HG03095 (cell line): ENCODE measurements around the gene GADL1.
A peak's percentile ranks its signal among the peaks of the same experiment; 100 is the strongest.

ENCODE experiments used
- ATAC-seq: cut with Tn5 transposase; IDR thresholded peaks from one replicate; pipeline ENCODE4 v1.9.1; 2021; ENCODE audit warnings: moderate library complexity; ENCODE audit not compliant: unreplicated experiment

GADL1 gene

DNA sequence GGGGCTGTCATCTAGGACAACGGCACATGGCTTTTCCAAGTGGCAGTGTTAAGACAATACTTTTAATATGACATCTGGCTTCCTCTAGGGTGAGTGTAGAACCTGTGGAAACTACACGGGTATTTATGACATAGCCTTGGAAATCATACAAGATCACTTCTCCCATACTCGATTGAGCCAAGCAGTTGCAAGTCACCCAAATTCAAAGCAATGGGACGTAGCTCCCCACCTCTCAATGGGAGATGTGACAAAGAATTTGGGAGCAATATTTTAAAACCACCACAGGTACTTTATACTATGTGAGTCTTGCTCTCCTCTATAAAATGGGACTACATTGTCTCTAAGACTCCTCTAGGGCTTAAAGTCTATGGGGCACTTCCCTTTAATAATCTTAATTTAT is 194.5 kb downstream of the GADL1 start:
- ATAC-seq: no peak

DNA sequence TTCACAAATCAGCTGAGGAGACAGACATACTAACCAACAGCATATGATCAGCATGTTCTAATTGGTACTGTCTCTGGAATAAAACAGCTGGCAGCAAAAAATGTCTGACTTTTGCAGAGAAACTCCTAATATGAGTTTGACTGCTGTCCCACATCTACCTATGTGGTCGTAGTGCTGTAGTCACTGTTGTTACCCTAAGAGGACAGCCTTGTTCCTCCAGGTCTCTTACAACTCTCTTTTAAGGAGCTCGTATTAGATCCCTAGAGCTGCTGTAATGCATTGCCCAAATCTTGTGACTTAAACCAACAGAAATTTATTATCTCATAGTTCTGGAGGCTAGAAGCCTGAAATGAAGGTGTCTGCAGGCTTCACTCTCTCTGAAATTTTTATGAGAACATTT is 195.9 kb downstream of the GADL1 start:
- ATAC-seq: no peak

DNA sequence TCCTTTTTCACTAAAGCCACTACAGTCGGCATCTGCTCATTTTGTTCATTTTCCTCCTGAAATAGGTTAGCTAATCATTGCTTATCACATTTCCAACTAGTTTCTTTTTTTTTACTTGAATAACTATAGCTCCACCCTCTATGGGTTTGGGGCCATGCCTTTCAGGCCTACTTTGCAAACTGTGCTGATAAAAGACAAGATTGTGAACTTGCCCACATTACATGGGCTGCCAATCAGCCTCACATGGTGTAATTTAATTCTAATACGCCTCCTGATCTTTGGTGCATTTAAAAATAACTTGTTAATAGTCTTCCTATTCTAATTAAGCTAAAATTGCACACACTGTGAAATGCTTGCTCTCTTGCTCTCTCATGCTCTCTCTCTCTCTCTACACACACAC is 197.6 kb downstream of the GADL1 start:
- no peak for ATAC-seq

DNA sequence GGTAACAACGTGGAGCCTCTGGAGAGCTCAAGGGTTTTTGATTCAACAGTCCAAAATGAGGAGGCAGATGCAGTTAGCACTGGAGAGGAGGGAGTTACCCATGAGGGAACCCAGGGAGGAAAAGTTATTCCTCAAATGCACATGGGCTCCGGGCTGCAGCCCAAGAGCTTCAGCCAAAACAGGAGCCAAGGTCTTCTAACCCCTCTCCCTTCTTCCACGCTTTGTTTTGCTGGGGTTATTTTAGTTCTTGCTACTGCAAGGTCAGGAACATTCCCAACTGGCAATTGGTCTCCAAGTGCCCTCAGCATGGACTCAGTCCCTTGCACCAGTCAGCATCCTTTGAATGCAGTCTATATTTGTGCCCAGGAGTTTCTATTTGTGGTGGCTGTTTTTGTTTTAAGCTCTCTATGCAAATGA is 198.1 kb downstream of the GADL1 start:
- no peak for ATAC-seq

DNA sequence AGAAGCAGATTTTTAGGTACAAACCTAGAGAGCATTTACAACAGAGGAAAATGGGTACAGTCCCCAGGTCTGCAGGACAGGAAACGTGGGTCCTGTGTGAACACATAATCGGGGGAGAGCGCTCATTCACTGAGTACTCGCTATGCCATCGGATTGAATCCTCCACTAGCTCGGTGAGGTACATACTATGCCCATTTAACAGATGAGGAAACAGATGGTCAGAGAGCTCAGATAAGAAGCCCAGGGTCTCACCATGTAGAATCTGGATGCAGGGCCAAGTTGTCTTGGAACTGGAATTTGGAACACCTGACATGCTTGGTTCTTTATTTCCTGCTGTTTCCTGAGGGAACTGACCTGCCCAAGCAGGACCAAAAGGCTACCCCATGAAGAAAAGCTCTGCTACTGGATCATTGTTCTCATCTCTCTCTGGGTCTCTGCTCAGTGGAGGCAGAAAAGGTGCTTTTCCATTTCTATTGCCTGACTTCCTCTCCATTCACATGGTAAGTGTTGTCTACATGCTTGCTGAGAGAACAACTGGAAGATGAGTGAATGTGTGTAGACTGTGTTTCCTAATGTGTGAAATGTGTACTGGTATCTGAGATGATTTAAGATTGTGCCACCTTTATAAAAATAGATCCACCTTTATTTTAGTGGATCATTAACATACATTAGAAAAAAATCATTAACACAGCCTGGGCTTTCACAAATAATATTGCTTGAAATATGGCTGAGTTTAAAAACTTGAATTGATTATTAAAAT is 199.0 kb downstream of the GADL1 start:
- ATAC-seq: no peak

DNA sequence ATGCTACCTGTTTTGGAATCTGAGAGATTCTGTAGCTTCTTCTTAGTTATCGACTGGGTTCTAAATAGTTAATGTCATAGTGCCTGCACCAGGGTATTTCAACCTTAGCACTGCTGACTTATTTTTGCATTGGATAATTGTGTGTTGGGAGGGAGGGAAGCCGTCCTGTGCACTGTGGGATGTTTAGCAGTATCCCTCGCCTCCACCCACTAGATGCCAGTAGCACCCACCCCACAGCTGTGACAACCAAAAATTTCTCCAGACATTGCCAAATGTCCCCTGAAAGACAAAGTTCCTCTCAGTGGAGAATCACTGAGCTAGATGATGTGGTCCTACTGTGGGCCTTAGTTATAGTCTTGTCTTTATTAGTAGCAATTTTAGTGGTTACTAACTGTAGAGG is 199.8 kb downstream of the GADL1 start:
- no peak for ATAC-seq

DNA sequence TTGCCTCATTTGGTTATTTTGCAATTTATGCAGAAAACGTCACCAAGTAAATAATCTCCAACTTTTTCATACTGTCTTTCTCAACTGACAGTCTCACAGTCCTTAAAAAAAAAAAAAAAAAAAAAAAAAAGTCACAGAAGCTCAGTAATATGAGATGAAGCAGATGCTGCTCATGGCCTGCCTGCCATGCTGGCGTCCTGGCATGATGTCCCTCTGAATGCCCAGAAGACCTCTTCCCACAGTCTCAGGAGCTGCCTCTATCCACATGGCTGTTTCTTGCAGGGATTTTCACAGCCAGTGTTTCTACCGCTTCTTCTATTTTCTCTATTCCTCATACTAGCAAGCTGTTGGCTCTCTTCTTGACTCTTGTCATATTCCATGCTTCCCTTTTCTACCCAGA is 200.3 kb downstream of the GADL1 start:
- no peak for ATAC-seq

DNA sequence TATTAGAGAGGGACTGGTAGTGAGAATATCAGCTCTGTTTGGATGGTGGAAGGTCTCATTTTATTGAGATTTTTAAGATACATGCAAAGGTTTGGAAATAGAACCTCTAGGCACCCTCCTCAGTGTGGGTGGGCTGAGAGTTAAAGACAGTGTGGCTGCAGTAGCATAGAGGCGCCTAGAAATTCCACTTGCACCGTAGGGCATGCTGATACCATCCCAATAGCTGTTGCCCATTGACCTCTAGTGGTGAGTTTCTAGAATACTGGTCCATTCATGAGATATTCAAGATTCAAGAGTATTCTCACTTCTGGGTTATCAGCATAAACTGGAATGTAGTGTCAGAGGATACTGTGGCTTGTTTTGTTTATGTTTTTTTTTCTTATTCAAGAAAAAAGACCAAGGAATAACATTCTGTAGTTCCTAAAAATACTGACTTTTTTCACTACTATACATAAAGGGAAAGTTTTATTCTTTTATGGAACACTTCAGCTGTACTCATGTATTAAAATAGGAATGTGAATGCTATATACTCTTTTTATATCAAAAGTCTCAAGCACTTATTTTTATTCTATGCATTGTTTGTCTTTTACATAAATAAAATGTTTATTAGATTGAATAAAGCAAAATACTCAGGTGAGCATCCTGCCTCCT is 200.9 kb downstream of the GADL1 start:
- peak; percentile 93 for ATAC-seq

DNA sequence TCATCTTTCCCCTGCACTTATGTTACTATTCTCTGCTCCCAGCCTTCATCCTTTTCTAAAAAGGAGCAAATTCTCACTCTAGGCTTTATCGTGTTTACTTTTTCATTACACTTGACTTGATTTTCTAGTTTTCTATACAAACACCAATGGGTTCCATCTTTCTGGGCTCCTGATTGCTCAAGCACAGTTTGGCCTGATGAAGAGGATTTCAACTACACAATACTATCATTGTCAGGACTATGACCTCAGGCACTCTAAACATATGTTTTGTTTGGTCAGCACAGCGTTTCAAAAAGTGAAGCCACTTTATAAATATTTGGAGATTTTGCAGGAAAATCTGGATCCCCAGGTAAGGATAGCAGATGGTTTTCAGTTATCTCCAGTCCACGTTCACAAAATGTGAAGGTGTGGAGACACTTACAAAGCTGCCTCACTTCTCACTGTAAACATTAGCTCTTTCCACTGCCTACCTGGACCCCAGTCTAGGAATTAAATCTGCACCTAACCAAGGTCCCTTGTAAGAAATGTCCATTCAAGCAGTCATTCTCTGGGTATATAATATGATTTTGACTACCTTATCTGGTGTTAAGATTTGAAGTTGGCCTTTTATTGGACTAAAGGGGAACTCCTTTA is 201.8 kb downstream of the GADL1 start:
- ATAC-seq: no peak

DNA sequence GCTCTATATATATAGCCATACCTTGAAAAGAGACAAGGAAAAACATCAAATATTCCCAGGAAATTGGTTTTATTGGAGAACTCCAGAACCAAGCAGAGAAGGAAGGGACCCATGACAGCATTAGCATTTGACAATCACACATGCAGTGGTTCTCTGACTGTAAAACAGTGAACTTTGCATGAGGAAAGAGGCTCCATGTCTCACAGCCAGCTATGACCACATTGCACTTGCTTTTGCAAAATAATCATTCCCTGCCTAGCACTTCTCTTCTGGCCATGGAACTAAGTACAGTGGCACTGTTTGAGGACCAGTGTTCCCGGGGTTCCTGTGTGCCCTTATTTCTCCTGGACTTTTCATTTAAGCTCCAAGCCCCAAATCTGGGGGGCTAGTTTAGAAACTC is 202.5 kb downstream of the GADL1 start:
- ATAC-seq: no peak

DNA sequence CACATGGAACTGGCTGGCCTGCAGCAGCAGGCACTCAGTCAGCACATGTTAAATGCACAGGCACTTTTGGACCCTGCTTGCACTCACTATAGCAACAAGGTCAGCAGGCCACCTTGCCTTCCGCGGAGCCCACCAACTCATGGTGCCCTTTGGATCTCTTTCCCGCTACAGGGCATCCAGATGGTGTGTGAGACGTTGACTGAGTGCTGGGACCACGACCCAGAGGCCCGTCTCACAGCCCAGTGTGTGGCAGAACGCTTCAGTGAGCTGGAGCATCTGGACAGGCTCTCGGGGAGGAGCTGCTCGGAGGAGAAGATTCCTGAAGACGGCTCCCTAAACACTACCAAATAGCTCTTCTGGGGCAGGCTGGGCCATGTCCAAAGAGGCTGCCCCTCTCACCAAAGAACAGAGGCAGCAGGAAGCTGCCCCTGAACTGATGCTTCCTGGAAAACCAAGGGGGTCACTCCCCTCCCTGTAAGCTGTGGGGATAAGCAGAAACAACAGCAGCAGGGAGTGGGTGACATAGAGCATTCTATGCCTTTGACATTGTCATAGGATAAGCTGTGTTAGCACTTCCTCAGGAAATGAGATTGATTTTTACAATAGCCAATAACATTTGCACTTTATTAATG is 203.1 kb downstream of the GADL1 start:
- no peak for ATAC-seq

DNA sequence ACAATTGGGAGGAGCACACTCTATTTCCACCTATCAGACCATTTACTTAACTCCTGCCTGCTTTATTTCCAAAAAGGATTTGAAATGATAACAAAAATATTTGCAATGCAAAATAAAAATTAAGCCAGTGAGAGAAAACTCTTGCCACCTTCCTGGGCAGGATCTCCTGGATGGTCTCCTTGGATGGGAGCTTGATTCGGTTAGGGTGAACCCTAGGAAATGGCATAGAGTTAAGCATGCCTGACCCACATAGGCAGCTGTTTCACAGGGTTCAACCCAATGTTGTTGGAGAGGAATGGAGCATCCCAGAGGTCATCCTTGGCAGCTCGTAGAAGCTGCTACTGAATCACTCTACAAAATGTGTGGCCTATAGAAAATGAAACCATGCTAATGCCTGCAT is 204.3 kb downstream of the GADL1 start:
- ATAC-seq: no peak

DNA sequence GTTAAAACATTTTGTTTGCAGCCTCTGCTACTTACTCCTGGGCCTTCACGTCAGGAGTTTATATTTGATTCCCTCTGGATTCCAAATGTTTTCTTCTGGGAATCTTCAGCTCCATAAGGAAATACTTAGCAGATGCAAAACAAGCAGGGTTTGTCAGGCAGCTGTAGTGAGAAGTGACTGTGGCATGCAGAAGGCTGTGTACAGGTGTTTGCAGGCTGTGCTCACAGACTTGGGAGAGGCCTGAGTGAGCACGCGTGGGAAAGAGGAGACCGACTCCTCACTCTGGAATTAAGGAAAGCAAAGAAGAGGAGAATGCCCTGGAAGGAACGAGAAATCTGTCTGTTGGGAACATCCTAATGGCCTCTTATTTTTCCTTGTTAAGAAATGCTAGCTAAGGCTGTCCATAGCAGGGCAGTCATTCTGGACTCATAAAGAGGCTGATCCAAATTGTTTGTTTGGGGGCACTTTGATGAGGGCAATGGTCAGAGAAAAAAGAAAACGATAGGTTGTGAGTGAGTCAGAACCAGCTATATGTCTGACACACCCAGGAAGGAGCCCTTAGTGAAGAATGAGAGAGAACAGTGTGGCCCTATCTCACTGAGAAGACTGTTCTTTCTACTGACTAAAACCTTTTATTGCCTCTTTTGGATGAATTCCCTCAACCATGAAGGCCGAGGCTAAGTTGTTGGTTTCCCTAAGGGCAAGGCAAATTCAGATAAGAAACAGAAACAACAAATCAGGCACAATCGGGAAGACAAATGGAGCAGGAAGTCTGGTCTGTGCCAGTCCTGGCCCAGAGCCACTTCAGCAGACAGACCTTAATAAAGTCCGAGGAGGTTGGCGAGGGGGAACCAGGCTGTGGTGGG is 205.5 kb downstream of the GADL1 start:
- no peak for ATAC-seq

DNA sequence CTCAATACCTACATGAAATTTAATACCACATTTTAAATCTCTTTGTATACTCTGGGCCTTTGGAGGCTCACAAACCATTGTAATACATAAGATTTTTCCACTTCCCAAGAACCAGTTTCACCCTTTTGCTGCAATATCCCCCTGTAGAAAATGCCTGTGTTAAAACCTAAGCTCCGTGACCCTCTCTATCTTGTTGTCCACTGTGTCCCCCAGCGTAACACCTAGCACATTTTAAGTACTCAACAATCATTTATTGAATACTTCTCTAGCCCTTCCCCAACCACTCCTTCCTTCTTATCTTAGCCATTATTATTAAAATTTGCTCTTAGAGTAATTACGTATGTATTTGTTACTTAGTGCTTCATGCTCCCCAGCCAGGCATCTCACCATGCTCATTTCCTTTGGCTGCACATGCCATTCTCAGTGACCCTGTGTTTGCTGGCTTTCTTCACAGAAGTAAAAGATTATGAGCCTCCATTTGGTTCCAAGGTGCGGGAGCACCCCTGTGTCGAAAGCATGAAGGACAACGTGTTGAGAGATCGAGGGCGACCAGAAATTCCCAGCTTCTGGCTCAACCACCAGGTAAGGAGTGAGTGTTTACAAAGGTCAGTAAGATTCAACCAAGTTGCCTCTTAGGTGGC is 206.4 kb downstream of the GADL1 start:
- ATAC-seq: no peak

DNA sequence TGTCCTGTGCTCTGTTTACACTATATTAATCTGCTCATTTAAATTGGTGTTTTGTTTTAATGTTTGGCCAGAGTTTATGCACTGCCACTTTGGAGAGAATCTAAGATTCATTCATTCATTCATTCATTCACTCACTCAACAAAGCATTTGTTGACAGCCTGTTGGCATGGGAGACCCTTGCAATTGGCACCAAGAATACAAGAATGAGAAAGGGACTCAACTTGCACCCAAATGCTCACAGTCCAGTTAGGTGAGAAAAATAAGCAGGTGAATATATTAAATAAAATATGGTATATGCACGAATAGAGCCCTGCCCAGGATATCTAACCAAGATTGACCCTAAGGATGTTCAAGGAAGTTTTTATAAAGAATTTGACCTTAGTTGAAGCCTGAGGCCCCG is 207.7 kb downstream of the GADL1 start:
- no peak for ATAC-seq

DNA sequence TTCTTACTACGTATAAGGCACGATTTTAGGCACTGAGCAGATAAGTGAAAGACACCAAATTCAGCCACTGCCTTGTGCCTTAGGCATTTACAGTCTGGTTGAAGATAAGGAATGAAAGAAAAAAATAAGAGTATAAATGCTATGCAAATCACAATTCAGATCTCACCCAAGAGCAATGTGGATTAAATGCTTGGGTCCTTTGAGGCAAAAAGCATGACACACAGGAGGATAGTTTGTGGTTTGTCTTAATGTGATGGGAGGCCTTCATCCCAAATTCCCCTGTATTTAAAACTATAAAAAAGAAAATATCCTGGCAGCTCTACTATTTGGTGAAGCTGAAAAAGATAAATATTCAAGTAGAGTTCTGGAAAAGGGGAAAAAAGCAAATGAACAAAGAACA is 208.3 kb downstream of the GADL1 start:
- no peak for ATAC-seq

DNA sequence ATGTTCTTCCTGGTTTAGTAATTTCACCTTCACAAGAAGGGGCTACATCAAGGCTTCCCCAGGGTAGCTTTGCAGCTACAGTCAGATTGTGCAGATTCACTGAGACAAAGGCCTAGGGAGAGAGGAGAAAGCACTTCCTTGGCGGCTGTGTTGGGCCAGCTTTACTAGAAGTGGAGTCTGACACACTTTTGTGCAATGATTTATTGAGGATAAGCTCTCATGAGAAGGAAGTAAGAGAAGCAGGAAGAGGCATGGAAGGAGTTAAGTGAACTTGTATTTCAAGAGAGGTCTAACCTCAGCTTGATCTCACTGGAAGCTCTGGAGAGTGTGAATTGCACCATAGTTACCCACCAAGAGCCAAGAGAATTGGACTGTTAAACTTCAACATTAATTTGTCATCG is 209.2 kb downstream of the GADL1 start:
- ATAC-seq: no peak

DNA sequence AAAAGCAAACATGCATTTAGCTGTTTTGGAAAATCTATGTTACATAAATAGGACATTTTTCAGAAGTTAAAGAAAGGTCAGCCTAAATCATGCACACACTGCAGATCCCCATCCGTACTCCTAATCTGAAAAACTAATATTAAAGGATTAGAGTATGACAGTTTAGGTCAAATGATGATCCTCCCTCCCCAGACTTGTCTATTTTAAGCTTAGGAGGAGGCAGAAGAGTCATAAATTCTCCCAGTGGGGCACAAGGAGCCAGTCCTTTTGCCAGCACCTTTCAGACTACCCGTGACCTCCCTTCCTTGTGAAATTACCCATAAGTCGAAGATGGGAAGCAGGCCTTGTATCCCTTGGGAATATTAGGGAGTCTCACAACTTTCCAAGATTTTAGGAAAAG is 210.1 kb downstream of the GADL1 start:
- ATAC-seq: no peak

DNA sequence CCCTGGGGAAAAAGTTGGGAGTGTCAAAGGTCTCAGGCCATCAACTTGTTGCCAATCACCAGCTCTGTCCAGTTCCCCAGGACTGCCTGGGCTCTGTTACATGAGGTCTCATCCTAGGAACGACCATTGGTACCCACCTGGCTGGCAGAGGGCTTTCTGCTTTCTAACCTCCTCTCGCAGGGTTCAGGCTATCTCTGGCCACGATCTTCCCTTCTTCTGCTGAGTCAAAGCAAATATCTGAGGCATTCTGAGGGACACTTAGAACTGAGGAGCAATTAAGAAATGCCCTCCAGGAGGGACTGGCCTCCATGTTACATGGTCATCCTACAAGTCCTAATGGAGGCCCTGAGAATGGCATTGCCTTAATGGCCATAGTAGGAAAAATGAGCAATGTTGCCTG is 210.7 kb downstream of the GADL1 start:
- no peak for ATAC-seq

DNA sequence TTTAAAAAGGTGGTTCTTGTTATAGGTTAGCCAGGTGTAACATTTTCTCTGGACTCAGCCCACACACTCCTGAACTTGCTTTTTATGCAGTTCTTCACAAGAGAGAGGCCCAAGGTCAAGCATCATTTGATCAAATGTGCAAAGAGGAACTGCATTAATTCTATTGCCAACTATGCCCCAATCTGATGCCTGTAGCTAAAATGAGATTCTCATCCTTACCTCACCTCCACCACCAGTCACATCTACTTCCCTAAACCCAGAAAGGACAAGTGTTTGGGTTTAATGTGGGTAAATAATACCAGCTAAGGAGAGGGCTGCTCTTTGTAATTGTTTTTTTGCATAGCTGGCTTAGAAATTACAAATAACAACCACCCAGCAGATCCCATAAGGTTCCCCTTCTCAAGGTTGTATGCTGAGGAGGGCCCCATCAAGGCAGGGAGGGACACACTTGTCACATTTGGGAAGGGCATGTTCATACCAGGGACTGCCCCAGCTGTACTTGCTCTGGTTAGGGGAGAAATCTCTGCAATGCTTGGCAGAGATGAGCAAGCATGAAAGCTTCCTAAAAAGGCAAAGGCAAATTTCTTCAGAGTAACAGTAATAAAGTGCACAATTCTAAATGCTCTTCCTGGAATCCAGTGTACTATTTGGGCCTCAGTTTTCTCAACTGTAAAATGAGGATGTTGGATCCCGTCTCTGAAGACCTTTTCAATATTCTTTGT is 211.9 kb downstream of the GADL1 start:
- no peak for ATAC-seq
